GM12878 (cell line): ENCODE results near the gene PPIP5K2. TPM values are rescaled to one million over a fixed set of nuclear protein-coding genes. Genes with fewer than 3 reads are reported as not detected.

ENCODE experiments used
- polyA plus RNA-seq, 11 experiments: library from polyadenylated mRNA; depleted of rRNA in 4 of 11; unstranded in 6 of 11; stranded (reverse) in 5 of 11; fragments of >200 nt; fragmentation: Nextera tagmentation in 4 of 11; fragmentation: Illumina TruSeq in 1 of 11; extraction: Ambion mirVana in 4 of 11; extraction: Trizol in 1 of 11; gene quantifications; 1 replicate in 1 of 11; 2 replicates in 10 of 11; pipeline versions ENCODE4 v1.2.1 to v1.2.3, GENCODE V29; 2011 to 2016; ENCODE audit warnings: inconsistent platforms in 2 of 11, missing spikeins in 2 of 11, low read depth in 1 of 11
- total RNA-seq, 4 experiments: library from RNA; depleted of rRNA in 3 of 4; stranded (reverse); fragments of >200 nt in 3 of 4; fragmentation: Illumina TruSeq in 1 of 4; extraction: Trizol in 1 of 4; gene quantifications; 2 replicates each; pipeline versions ENCODE4 v1.2.1 to v1.2.3, GENCODE V29; 2013 to 2021

Gene PPIP5K2
- total and polyA plus RNA-seq, 10 of the 15 experiments (the other 5 are each of a cell fraction or from before 2014, with no cell fraction given): 27.7 to 87.3 (median 58.6) TPM

Other genes starting within 250 kb of the PPIP5K2 start
- gene GIN1, start 163 bp upstream of the PPIP5K2 start, total RNA-seq (2014; rRNA removed): 4.7 and 6.3 TPM in 2 replicates
- gene GIN1, start 163 bp upstream of the PPIP5K2 start, total RNA-seq (2014; rRNA removed; fragmentation: Illumina TruSeq; extraction: Trizol): 5.9 and 7.9 TPM in 2 replicates
- 3.4 and 7.2 TPM in 2 replicates for gene GIN1, start 163 bp upstream of the PPIP5K2 start, total RNA-seq (2021)
- gene GIN1, start 163 bp upstream of the PPIP5K2 start, polyA plus RNA-seq (2011; rRNA removed): 8.5 and 15.1 TPM in 2 replicates
- 6.3 and 11.6 TPM in 2 replicates for gene GIN1, start 163 bp upstream of the PPIP5K2 start, polyA plus RNA-seq (2014; fragmentation: Illumina TruSeq; extraction: Trizol)
- gene GIN1, start 163 bp upstream of the PPIP5K2 start, polyA plus RNA-seq (2014; fragmentation: Nextera tagmentation; extraction: Ambion mirVana): 1 to 10 TPM; 5.3 to 7.6 TPM
- 1.6 and 3.3 TPM in 2 replicates for gene GIN1, start 163 bp upstream of the PPIP5K2 start, polyA plus RNA-seq (2014; rRNA removed)
- 1 to 10 TPM; 8.8 to 9.7 TPM for gene GIN1, start 163 bp upstream of the PPIP5K2 start, polyA plus RNA-seq (2016; fragmentation: Nextera tagmentation; extraction: Ambion mirVana)
- 9.4 and 9.9 TPM in 2 replicates for gene MACIR, start 138.5 kb downstream of the PPIP5K2 start, total RNA-seq (2014; rRNA removed)
- gene MACIR, start 138.5 kb downstream of the PPIP5K2 start, total RNA-seq (2014; rRNA removed; fragmentation: Illumina TruSeq; extraction: Trizol): 10.2 and 10.6 TPM in 2 replicates
- 11.0 and 11.1 TPM in 2 replicates for gene MACIR, start 138.5 kb downstream of the PPIP5K2 start, total RNA-seq (2021)
- 11.3 and 12.3 TPM in 2 replicates for gene MACIR, start 138.5 kb downstream of the PPIP5K2 start, polyA plus RNA-seq (2011; rRNA removed)
- 11.1 and 11.2 TPM in 2 replicates for gene MACIR, start 138.5 kb downstream of the PPIP5K2 start, polyA plus RNA-seq (2014; fragmentation: Illumina TruSeq; extraction: Trizol)
- gene MACIR, start 138.5 kb downstream of the PPIP5K2 start, polyA plus RNA-seq (2014; fragmentation: Nextera tagmentation; extraction: Ambion mirVana): 1 to 10 TPM; 2.1 to 3.8 TPM
- gene MACIR, start 138.5 kb downstream of the PPIP5K2 start, polyA plus RNA-seq (2014; rRNA removed): 8.5 and 9.2 TPM in 2 replicates
- 10 to 100 TPM; 15.5 to 16.1 TPM for gene MACIR, start 138.5 kb downstream of the PPIP5K2 start, polyA plus RNA-seq (2016; fragmentation: Nextera tagmentation; extraction: Ambion mirVana)